ENCODE measurements around the gene ETNK1.
"Not testable (repeated sequence)": the region's sequence is repeated elsewhere in the genome, so short reads cannot be mapped to it uniquely, and the experiment has no call there.

Gene ETNK1

DNA sequence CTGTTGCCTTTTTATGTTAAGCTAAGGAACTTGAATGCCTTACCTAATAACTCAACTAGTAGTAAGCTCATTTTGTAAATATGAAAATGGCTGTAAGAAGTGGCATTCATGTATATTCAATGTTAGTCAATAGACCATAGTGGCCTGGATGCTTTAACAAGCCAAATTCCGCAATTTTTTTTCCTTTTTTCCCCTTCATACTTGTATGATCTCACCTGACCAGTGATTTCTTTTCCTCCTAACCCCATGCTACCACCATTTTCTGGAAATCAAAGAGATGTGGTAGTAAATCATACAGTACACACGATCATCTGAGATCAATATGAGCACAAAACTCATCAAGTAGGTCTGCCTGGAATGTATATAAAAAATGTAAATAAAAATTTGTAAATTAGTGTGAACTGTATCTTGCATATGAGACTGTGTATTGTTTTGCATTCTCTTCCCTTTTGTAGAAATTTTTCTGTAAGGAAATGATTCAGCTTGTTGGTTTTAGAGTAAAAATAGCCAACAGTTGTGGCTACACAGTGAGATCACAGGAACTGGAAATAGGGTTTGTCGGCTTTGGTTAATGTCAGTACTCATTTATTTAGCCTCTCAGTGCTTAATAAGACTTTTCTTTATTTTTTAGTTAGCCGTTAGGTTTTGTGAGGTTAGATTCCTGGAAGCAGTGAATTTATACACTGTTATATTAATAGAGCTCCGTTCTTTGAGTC, 62.5 kb downstream of the ETNK1 start:
- DNase-seq (ENCODE audit: low read depth, low spot score) = no peak

- DNase-seq (ENCODE audit: low read depth, low spot score) = no peak
Observed at GRCh38 chr12:22689876-22690275, 64.9 kb downstream of the ETNK1 start.

DNA sequence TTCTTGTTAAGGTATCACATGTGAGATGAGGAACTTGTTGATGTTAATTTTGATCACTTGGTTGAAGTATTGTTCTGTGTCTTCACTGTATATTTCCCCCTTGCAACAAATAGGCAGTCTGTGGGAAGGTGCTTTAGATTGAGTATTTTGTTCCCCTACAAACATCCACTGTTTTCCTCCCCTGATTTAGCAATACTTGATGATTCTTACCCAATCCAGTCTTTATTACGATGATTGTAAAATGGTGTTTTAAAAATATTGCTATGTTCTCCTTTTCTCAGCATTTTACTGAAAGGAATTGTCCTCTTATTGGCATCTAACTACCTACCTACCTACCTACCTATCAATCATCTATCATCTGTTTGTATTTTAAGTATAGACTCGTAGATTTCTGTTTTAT, 66.3 kb downstream of the ETNK1 start:
- DNase-seq (ENCODE audit: low read depth, low spot score) = no peak

GRCh38 chr12:22692467-22692866, 67.5 kb downstream of the ETNK1 start:
- not testable (repeated sequence) for DNase-seq (ENCODE audit: low read depth, low spot score)

DNA sequence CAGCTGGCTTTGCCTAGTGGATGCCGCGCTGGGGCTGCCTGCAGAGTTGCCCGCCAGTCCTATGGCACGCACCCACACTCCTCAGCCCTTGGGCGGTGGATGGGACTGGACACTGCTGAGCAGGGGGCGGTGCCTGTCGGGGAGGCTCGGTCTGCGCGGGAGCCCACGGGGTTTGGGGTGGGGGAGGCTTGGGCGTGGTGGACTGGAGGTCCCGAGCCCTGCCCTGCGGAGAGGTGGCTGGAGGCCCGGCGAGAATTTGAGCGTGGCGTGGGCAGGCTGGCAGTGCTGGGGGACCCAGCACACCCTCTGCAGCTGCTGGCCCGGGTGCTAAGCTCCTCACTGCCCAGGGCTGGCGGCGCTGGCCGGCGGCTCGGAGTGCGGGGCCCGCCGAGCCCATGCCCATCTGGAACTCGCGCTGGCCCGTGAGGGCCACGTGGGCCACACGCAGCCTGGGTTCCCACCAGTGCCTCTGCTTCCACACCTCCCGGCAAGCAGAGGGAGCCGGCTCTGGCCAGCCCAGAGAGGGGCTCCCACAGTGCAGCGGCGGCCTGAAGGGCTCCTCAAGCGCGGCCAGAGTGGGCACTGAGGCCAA, 68.1 kb downstream of the ETNK1 start:
- no peak for DNase-seq (ENCODE audit: low read depth, low spot score)

DNA sequence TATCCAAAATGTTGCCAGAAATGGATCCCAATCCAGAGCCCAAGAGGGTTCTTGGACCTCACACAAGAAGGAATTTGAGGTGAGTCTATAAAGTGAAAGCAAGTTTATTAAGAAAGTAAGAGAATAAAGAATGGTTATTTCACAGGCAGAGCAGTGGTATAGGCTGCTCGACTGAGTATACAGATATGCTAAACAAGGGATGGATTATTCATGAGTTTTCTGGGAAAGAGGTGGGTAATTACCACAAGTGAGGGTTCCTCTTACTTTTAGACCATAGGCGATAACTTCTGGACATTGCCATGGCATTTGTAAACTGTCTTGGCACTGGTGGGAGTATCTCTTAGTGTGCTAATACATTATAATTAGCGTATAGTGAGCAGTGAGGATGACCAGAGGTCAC, 73.6 kb downstream of the ETNK1 start:
- no peak for DNase-seq (ENCODE audit: low read depth, low spot score)

DNA sequence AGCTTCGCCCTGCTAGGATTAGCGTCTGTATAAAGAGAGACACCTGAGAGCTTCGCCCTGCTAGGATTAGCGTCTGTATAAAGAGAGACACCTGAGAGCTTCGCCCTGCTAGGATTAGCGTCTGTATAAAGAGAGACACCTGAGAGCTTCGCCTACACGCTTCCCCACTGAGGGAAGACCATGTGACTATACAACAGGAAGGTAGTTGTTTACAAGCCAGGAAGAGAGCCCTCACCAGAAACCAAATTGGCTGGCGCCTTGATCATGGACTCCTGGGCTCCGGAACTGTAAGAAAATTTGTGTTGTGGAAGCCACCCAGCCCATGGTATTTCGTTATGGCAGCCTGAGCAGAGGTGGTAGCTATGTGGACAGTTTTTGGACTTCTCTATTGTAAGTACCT, 74.7 kb downstream of the ETNK1 start:
- DNase-seq (ENCODE audit: low read depth, low spot score) = not testable (repeated sequence)

GRCh38 chr12:22700106-22700505, 75.1 kb downstream of the ETNK1 start:
- DNase-seq (ENCODE audit: low read depth, low spot score) = no peak

- not testable (repeated sequence) for DNase-seq (ENCODE audit: low read depth, low spot score)
Observed at GRCh38 chr12:22701216-22701809, 76.3 kb downstream of the ETNK1 start.

DNA sequence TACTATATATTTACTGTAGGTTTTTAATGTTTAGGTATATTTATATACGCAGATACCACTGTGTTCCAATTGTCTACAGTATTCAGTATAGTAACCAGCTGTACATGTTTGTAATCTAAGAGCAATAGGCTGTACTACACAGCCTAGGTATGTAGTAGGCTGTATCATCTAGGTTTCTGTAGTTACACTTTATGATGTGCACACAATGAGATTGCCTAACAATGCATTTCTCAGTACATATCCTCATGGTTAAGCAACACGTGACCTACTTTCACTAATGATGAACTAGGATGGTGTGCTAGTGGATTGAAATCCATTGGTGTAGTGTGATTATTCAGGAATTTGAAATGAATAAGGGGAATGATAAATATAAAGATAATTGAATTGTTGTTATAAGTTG, 77.7 kb downstream of the ETNK1 start:
- DNase-seq (ENCODE audit: low read depth, low spot score) = no peak

DNA sequence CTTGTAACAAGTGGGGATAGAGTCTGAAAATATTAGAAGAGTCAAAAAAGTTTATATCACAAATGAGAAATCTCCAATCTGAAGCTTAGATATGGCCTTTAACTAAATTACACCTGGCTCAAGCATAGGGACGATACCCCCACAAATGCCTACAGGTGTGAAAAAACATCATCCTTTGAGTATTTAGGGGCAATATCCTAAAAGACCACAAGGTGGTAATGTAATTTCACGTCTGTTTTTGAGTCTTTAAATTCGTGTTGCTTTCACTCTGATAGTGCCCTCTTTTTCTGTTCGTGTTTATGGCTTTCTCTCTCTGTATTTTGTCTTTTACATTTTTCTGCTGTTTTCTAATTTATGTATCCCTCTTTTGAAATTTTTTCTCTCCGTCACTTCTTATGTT, 84.3 kb downstream of the ETNK1 start:
- DNase-seq (ENCODE audit: low read depth, low spot score) = no peak

DNA sequence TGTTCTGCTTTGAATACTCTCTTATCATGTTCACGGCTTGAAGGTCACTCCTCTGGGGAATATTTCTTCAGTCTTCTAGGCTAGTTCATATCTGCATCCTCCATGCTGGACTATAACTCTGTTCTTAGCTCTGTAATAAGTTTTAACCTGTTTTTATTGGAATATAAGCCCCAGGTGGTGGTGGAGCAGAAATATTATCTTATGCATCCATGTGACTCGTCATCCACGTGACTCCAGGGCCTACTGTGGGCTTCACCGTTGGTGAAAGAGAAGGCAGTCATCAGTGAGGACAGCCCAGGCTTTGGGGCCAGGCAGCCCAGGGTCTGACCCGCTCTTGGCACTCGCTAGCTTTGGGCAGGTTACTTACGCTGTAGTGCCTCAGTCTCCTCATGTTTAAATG, 87.1 kb downstream of the ETNK1 start:
- DNase-seq (ENCODE audit: low read depth, low spot score) = no peak

DNA sequence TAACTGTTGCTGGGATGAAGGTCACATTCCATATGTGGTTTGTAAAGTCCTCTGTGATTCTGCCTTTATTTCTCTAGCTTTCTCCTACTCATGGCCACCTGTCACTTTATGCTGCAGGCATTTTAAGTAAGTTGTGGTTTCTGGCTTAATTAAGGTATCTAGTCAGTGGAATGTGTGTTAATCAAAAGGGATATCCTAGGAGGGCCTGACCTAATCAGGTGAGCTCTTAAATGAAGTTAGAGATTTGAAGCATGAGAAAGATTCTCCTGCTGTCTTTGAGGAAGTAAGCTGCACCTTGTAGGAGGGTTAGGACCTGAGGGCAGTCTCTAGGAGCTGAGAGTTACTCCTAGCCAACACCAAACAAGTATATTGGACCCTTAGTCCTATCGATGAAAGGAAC, 90.3 kb downstream of the ETNK1 start:
- DNase-seq (ENCODE audit: low read depth, low spot score) = no peak

- DNase-seq (ENCODE audit: low read depth, low spot score) = no peak
Observed at GRCh38 chr12:22719745-22720144, 94.8 kb downstream of the ETNK1 start.

DNA sequence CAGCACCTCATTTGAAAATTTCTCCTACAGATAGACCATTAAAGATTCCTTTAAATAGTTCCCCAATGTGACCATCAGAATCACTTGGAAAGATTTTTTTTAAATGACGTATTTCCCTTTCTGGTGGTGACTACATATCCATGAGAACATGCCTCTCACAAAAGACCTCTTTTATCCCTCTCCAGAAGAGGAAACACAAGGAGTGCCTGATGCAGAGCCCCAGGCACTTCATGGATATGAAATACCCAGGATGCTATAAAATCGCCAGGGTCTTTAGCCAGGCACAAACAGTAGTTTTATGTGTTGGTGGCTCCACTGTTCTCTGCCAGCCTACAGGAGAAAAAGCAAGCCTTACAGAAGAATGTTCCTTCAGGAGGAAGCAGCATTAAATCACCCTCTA, 97.1 kb downstream of the ETNK1 start:
- DNase-seq (ENCODE audit: low read depth, low spot score) = no peak

DNA sequence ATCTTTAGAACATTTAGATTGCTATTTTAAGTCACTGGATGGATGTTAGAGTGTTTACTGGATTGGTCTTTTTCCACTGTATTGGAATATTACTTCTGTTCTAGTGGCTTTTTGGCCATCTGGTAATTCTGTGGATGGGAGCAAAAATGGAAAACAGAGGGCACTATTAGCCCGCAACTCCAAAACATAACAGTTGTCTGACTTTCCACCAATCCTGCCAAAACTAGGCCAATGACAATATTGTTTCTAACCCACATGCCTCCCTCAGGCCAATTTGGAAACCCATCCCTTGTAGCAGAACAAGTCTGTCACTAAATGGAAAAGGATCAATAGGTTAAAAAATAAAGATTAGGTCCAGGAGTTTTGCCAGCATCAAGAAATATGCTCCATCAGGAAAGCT, 97.8 kb downstream of the ETNK1 start:
- DNase-seq (ENCODE audit: low read depth, low spot score) = no peak

DNA sequence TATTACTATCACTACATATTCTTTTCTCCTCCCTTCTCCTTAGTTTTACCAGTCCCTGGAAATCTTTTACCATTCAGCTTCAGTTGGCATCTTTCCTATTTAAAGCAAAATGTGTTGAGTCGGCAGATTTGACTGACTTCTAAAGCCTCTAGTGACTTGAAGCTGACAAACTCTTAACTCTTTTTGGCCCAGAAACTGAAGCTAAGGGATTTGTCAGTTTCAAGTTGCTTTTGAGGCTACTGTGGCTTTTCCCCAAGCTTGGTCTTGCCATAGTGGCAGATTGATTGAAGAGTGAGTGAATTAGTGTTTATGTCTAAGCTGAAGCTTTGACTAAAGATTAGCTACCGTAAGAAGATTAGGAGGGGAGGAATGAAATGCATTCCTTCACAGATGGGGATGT, 104.0 kb downstream of the ETNK1 start:
- DNase-seq (ENCODE audit: low read depth, low spot score) = no peak

DNA sequence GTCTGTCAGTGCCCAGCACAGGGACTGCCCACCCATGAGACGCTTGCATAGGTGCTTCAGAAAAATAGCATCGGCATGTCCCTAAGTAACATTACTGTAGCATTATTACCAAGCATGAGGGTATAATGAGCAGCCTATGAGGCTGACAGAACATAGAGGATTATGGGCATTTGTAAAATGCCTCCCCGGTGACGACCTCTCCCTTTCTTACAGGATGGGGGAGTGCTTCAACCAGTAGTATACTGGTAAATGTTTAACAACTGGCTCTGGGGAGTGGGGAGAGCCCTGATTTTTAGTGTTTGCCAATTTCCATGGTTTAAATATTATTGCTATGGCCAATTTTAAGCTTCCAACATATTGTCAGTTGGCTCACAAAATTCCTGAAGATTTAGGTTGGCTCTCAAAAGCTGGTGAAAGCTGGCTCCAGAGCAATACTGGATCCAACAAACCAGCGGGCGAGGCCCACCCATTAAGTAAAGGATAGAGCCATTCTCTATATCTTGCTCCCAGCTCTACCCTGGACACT, 104.5 kb downstream of the ETNK1 start:
- no peak for DNase-seq (ENCODE audit: low read depth, low spot score)

- no peak for DNase-seq (ENCODE audit: low read depth, low spot score)
Observed at GRCh38 chr12:22729957-22730443, 105.0 kb downstream of the ETNK1 start.

DNA sequence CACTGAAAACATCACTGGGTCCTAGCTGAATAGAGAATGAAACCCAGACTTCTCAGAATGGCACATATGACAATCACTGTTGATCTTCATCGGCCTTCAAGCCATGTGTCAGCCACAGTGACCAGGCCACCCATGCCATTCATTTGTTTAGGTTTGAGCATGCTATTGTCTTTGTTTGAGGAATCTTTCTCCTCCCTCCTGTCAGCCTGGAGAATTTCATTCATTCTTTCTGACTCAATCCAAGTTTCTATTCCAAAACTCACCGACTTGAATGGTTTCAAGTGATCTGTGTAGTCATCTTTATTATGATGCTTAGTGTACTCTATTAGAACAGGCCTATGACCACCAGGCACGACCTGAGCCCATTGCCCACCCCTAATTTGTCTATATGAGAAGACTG, 106.3 kb downstream of the ETNK1 start:
- no peak for DNase-seq (ENCODE audit: low read depth, low spot score)

- DNase-seq (ENCODE audit: low read depth, low spot score) = no peak
Observed at GRCh38 chr12:22733756-22734155, 108.8 kb downstream of the ETNK1 start.

DNA sequence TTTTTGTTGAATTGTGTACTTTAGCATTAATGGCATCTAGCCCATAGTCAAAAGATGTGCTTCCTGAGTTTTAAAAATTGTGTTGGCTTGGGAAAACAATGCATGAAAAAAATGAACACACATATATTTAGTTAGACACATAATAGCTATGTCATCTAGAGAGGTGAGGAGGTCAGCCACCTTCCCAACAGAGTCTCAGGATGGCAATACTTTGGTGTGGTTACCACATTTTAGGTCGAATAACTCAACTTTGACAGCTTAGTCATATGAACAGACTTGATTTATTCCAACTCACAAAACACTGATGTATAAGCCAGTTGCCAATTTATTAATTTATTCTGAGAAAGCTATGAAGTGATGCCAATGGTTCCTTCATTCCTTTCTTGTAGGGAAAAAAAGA, 114.0 kb downstream of the ETNK1 start:
- no peak for DNase-seq (ENCODE audit: low read depth, low spot score)

Measured in ELF-1 (cell line).